H9 (cell line): Measurements from ENCODE around the gene NAPB. TPM values are rescaled to one million over a fixed set of nuclear protein-coding genes. Genes with fewer than 3 reads are reported as not detected.

ENCODE experiments used
- DNase-seq: peaks from one replicate; pipeline ENCODE4 v3.0.0-alpha.2; 2017
- H2AFZ ChIP-seq: one replicate; pipeline ENCODE4 v1.6.1; 2013; ENCODE audit warnings: mild to moderate bottlenecking, low read length, control low read depth, moderate library complexity
- H2AK5ac ChIP-seq: 2 replicates; pipeline ENCODE4 v1.6.1; 2013; ENCODE audit warnings: low read length, control low read depth, mixed read lengths; ENCODE audit not compliant: insufficient read length
- H2BK120ac ChIP-seq: one replicate; pipeline ENCODE4 v1.6.1; 2013; ENCODE audit warnings: low read depth, mild to moderate bottlenecking, low read length, control low read depth, inconsistent platforms; ENCODE audit not compliant: poor library complexity, severe bottlenecking
- H2BK12ac ChIP-seq: 2 replicates; pipeline ENCODE4 v1.6.1; 2013; ENCODE audit warnings: low read length, control low read depth, mixed read lengths, low read depth; ENCODE audit not compliant: insufficient read length
- H2BK15ac ChIP-seq: 2 replicates; pipeline ENCODE4 v1.6.1; 2013; ENCODE audit warnings: low read depth, low read length, control low read depth
- H2BK20ac ChIP-seq: one replicate; pipeline ENCODE4 v1.6.1; 2013; ENCODE audit warnings: low read depth, mild to moderate bottlenecking, low read length, control low read depth, inconsistent platforms; ENCODE audit not compliant: poor library complexity, severe bottlenecking
- H2BK5ac ChIP-seq: 2 replicates; pipeline ENCODE4 v1.6.1; 2013; ENCODE audit warnings: low read length, control low read depth, mixed read lengths; ENCODE audit not compliant: insufficient read length
- H3K14ac ChIP-seq: 2 replicates; pipeline ENCODE4 v1.6.1; 2013; ENCODE audit warnings: low read length, control low read depth; ENCODE audit not compliant: insufficient read depth
- H3K18ac ChIP-seq: 2 replicates; pipeline ENCODE4 v1.6.1; 2013; ENCODE audit warnings: low read depth, mild to moderate bottlenecking, mixed read lengths, low read length, control low read depth; ENCODE audit not compliant: insufficient read length
- H3K23ac ChIP-seq: 2 replicates; pipeline ENCODE4 v1.6.1; 2013; ENCODE audit warnings: low read length, control low read depth, mixed read lengths, low read depth; ENCODE audit not compliant: insufficient read length
- H3K23me2 ChIP-seq: 2 replicates; pipeline ENCODE4 v1.6.1; 2013; ENCODE audit warnings: low read depth, mild to moderate bottlenecking, mixed read lengths, low read length, control low read depth; ENCODE audit not compliant: insufficient read length, poor library complexity, severe bottlenecking
- H3K27ac ChIP-seq: 2 replicates; pipeline ENCODE4 v1.5.1; 2013; ENCODE audit warnings: low read length, control low read depth, mixed read lengths, low read depth; ENCODE audit not compliant: insufficient read length
- H3K27me3 ChIP-seq: 2 replicates; pipeline ENCODE4 v1.6.1; 2013; ENCODE audit warnings: low read length, control low read depth, inconsistent platforms; ENCODE audit not compliant: insufficient read depth
- H3K4ac ChIP-seq: 2 replicates; pipeline ENCODE4 v1.6.1; 2013; ENCODE audit warnings: low read depth, mild to moderate bottlenecking, control low read depth, inconsistent platforms, low read length, moderate library complexity
- H3K4me1 ChIP-seq: 2 replicates; pipeline ENCODE4 v1.6.1; 2013; ENCODE audit warnings: low read length, control low read depth, inconsistent platforms; ENCODE audit not compliant: insufficient read depth
- H3K4me2 ChIP-seq: 2 replicates; pipeline ENCODE4 v1.6.1; 2013; ENCODE audit warnings: low read length, control low read depth, mixed read lengths; ENCODE audit not compliant: insufficient read length, insufficient read depth
- H3K56ac ChIP-seq: 2 replicates; pipeline ENCODE4 v1.6.1; 2013; ENCODE audit warnings: low read depth, mild to moderate bottlenecking, mixed read lengths, low read length, control low read depth; ENCODE audit not compliant: insufficient read length
- H3K79me1 ChIP-seq: 2 replicates; pipeline ENCODE4 v1.6.1; 2013; ENCODE audit warnings: low read depth, mild to moderate bottlenecking, moderate library complexity, low read length, control low read depth, inconsistent platforms; ENCODE audit not compliant: insufficient read depth, poor library complexity, severe bottlenecking
- H3K79me2 ChIP-seq: 2 replicates; pipeline ENCODE4 v1.6.1; 2013; ENCODE audit warnings: low read length, control low read depth, inconsistent platforms; ENCODE audit not compliant: insufficient read depth
- H3K9ac ChIP-seq: 2 replicates; pipeline ENCODE4 v1.6.1; 2013; ENCODE audit warnings: low read length, control low read depth, mixed read lengths; ENCODE audit not compliant: insufficient read length; ENCODE audit errors: extremely low read depth
- H3K9me3 ChIP-seq: one replicate; pipeline ENCODE4 v1.6.1; 2013; ENCODE audit warnings: low read depth, low read length, inconsistent platforms; ENCODE audit not compliant: control insufficient read depth
- H3T11ph ChIP-seq: one replicate; pipeline ENCODE4 v1.6.1; 2013; ENCODE audit warnings: mild to moderate bottlenecking, low read length, control low read depth, inconsistent platforms
- H4K20me1 ChIP-seq: one replicate; pipeline ENCODE4 v1.6.1; 2013; ENCODE audit not compliant: control insufficient read depth, insufficient read length, insufficient read depth
- H4K5ac ChIP-seq: 2 replicates; pipeline ENCODE4 v1.6.1; 2013; ENCODE audit warnings: low read depth, mild to moderate bottlenecking, mixed read lengths, low read length, control low read depth; ENCODE audit not compliant: insufficient read length
- H4K8ac ChIP-seq: replicated peaks from 2 replicates; pipeline ENCODE4 v1.6.1; 2013; ENCODE audit warnings: low read length, control low read depth, mixed read lengths, low read depth; ENCODE audit not compliant: insufficient read length
- H4K91ac ChIP-seq: 2 replicates; pipeline ENCODE4 v1.6.1; 2013; ENCODE audit warnings: low read depth, mild to moderate bottlenecking, moderate library complexity, mixed read lengths, low read length, control low read depth; ENCODE audit not compliant: insufficient read length
- H3K27ac Mint-ChIP-seq, 3 experiments: 2 replicates in 2 of 3; 3 replicates in 1 of 3; pipeline ENCODE4 v1.8.0; 2020 to 2021; ENCODE audit warnings: mixed read lengths in 3 of 3, mild to moderate bottlenecking in 1 of 3, moderate library complexity in 1 of 3
- H3K27me3 Mint-ChIP-seq: 2 replicates; pipeline ENCODE4 v1.8.0; 2021; ENCODE audit warnings: low read depth, mild to moderate bottlenecking, moderate library complexity, mixed read lengths
- H3K36me3 Mint-ChIP-seq, 3 experiments: 2 replicates in 2 of 3; 3 replicates in 1 of 3; pipeline ENCODE4 v1.8.0; 2020 to 2021; ENCODE audit warnings: low read depth in 3 of 3, mixed read lengths in 3 of 3; ENCODE audit not compliant: insufficient read depth in 1 of 3
- H3K4me1 Mint-ChIP-seq, 2 experiments: 2 replicates each; pipeline ENCODE4 v1.8.0; 2020; ENCODE audit warnings: mixed read lengths in 2 of 2
- H3K4me3 Mint-ChIP-seq, 2 experiments: 2 replicates in 1 of 2; 3 replicates in 1 of 2; pipeline ENCODE4 v1.8.0; 2020 to 2021; ENCODE audit warnings: mild to moderate bottlenecking in 2 of 2, mixed read lengths in 2 of 2, moderate library complexity in 1 of 2
- H3K9me3 Mint-ChIP-seq, 2 experiments: 2 replicates in 1 of 2; 3 replicates in 1 of 2; pipeline ENCODE4 v1.8.0; 2020; ENCODE audit warnings: mild to moderate bottlenecking in 2 of 2, mixed read lengths in 2 of 2, moderate library complexity in 1 of 2
- CTCF ChIP-seq: fragments of 200-600 bp; sonication (generic); conservative IDR thresholded peaks from 3 replicates; pipeline ENCODE4 v1.8.0; 2021; ENCODE audit warnings: antibody characterized with exemption, mild to moderate bottlenecking
- WGBS: extraction: QIAGEN DNeasy Blood & Tissue Kit; methylation state at CpG from one replicate; pipeline ENCODE4 v1.1.7; 2013; ENCODE audit warnings: missing lambda C conversion rate, low lambda C conversion rate, mixed read lengths; ENCODE audit not compliant: insufficient read length; ENCODE audit errors: extremely low coverage; 5-methylcytosine and 5-hydroxymethylcytosine counted together
- total RNA-seq: library from RNA; stranded (reverse); gene quantifications from 2 replicates; pipeline ENCODE4 v1.2.1, GENCODE V29; 2021

NAPB gene
- total RNA-seq, 1 experiment from 2014 or later: 10.4 TPM

- Histone ChIP-seq H3K23ac (no peak overlapping the region), H2BK120ac (no peak overlapping the region), H3K79me2 (no peaks in the 10 kb centered on the region), H4K20me1 (no peaks in the 10 kb centered on the region), H4K8ac (no peak overlapping the region), H3K4me1 (no peaks in the 10 kb centered on the region), H3K9me3 (no peaks in the 10 kb centered on the region), H3K18ac (no peak overlapping the region), H3K14ac (no peak overlapping the region), H3K9ac (no peak overlapping the region), H3K27me3 (no peaks in the 10 kb centered on the region), H3K4me2 (no peak overlapping the region), H2AK5ac (no peak overlapping the region), H2BK12ac (no peak overlapping the region), H3K4ac (no peak overlapping the region), H2BK20ac (no peak overlapping the region), H2BK15ac (no peak overlapping the region), H4K5ac (no peak overlapping the region), H2AFZ (no peak overlapping the region), H3K79me1 (no peaks in the 10 kb centered on the region), H3K56ac (no peak overlapping the region), H4K91ac (no peak overlapping the region), H3K23me2 (no peaks in the 10 kb centered on the region), H2BK5ac (no peak overlapping the region), H3K27ac (no peak overlapping the region), H3T11ph (no peak overlapping the region)
- Mint-ChIP-seq H3K27me3 (peaks cover 5% of the 10 kb centered on the region; the same call in 1 of the 2 replicates), H3K9me3 (peaks cover 2 to 4% of the 10 kb centered on the region in 2 experiments; a peak in 2 of 5 replicates), H3K36me3 (no peaks in the 10 kb centered on the region), H3K4me1 (peaks cover 8 to 10% of the 10 kb centered on the region in 2 experiments), H3K4me3 (no peak overlapping the region), H3K27ac (no peak overlapping the region)
- TF ChIP-seq CTCF: no peak
- DNase-seq: no peak
- no CpG with 5 or more reads among the region's 13 CpGs for WGBS
These were observed 81.3 kb downstream of the NAPB start for GRCh38 chr20:23339986-23340385.
